ENCODE results near the gene BAZ2B.

DNA sequence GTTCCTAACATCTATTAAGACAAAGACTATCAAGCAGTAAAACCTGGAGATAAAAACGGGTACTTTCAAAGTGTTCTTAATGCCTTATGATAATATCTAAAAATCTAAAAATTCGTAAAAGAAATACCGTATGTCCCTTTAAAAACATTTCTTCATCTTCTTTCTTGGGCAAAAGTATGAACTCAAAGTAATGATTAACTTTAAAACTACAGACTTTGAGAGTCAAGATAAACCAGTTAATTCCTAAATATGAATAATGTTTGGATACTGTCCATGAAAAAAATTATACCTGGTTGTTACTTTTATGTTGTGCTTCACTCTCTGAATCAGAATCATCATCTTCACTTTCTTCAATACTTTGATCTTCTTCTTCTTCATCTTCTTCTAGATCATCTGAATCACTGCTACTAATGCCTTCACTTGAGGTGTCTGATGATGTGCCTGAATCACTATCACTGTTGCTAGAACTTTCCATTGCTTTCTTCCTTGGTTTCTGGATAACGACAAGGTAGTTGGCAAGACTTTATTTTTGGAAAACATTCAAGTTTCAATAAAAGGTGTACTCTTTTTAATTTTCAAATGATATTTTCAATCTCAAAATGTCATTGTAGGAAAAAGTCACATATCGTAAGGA lies 177.5 kb downstream of the BAZ2B start:
- TF ChIP-seq, protein P1, sequence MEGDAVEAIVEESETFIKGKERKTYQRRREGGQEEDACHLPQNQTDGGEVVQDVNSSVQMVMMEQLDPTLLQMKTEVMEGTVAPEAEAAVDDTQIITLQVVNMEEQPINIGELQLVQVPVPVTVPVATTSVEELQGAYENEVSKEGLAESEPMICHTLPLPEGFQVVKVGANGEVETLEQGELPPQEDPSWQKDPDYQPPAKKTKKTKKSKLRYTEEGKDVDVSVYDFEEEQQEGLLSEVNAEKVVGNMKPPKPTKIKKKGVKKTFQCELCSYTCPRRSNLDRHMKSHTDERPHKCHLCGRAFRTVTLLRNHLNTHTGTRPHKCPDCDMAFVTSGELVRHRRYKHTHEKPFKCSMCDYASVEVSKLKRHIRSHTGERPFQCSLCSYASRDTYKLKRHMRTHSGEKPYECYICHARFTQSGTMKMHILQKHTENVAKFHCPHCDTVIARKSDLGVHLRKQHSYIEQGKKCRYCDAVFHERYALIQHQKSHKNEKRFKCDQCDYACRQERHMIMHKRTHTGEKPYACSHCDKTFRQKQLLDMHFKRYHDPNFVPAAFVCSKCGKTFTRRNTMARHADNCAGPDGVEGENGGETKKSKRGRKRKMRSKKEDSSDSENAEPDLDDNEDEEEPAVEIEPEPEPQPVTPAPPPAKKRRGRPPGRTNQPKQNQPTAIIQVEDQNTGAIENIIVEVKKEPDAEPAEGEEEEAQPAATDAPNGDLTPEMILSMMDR (IDR thresholded peaks at IDR 0.05; ENCODE audit: insufficient read depth, low read depth, low read length): no peak
- no peak for TF ChIP-seq EZH2 (IDR thresholded peaks at IDR 0.05; ENCODE audit: insufficient read depth, low read length)

Data from astrocyte (in vitro differentiated cells and primary cell).